Measurements from ENCODE around the gene WDR77. TPM values are rescaled to one million over a fixed set of nuclear protein-coding genes. Genes with fewer than 3 reads are reported as not detected.

The WDR77 gene
- total RNA-seq, 1 experiment from 2014 or later = 64.5 TPM

DNA sequence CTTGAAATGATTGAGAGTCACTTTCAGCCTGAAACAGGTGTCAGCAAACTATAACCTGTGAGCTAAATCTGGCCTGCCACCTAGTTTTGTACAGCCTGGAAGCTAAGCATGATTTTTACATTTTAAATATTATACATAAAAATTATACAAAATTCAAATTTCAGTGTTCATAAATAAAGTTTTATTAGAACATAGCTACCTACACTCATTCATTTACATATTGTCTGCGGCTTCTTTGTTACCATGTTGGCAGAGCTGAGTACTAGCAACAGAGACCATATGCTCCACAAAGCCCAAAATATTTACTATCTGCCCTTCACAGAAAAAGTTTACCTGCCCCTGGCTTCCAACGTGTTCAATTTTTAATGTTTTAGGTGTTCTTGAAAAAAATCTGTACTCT is 16.7 kb upstream of the WDR77 start:
- Mint-ChIP-seq H3K4me3 (no peak overlapping the region), H3K4me1 (no peaks in the 10 kb centered on the region), H3K36me3 (peaks cover 15% of the 10 kb centered on the region), H3K27ac (no peak overlapping the region), H3K27me3 (ENCODE audit: low read depth) (no peaks in the 10 kb centered on the region), H3K9me3 (no peaks in the 10 kb centered on the region)
- DNase-seq (ENCODE audit: low spot score) (no peak), ATAC-seq (no peak)
- CTCF ChIA-PET = no interaction called here
- TF ChIP-seq, protein P1, sequence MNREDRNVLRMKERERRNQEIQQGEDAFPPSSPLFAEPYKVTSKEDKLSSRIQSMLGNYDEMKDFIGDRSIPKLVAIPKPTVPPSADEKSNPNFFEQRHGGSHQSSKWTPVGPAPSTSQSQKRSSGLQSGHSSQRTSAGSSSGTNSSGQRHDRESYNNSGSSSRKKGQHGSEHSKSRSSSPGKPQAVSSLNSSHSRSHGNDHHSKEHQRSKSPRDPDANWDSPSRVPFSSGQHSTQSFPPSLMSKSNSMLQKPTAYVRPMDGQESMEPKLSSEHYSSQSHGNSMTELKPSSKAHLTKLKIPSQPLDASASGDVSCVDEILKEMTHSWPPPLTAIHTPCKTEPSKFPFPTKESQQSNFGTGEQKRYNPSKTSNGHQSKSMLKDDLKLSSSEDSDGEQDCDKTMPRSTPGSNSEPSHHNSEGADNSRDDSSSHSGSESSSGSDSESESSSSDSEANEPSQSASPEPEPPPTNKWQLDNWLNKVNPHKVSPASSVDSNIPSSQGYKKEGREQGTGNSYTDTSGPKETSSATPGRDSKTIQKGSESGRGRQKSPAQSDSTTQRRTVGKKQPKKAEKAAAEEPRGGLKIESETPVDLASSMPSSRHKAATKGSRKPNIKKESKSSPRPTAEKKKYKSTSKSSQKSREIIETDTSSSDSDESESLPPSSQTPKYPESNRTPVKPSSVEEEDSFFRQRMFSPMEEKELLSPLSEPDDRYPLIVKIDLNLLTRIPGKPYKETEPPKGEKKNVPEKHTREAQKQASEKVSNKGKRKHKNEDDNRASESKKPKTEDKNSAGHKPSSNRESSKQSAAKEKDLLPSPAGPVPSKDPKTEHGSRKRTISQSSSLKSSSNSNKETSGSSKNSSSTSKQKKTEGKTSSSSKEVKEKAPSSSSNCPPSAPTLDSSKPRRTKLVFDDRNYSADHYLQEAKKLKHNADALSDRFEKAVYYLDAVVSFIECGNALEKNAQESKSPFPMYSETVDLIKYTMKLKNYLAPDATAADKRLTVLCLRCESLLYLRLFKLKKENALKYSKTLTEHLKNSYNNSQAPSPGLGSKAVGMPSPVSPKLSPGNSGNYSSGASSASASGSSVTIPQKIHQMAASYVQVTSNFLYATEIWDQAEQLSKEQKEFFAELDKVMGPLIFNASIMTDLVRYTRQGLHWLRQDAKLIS (CRISPR knock-in tag; IDR thresholded peaks at IDR 0.05; ENCODE audit: borderline replicate concordance) = no peak
- TF ChIP-seq, protein P2, sequence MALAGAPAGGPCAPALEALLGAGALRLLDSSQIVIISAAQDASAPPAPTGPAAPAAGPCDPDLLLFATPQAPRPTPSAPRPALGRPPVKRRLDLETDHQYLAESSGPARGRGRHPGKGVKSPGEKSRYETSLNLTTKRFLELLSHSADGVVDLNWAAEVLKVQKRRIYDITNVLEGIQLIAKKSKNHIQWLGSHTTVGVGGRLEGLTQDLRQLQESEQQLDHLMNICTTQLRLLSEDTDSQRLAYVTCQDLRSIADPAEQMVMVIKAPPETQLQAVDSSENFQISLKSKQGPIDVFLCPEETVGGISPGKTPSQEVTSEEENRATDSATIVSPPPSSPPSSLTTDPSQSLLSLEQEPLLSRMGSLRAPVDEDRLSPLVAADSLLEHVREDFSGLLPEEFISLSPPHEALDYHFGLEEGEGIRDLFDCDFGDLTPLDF (CRISPR knock-in tag; IDR thresholded peaks at IDR 0.05) = no peak
- TF ChIP-seq, protein P3, sequence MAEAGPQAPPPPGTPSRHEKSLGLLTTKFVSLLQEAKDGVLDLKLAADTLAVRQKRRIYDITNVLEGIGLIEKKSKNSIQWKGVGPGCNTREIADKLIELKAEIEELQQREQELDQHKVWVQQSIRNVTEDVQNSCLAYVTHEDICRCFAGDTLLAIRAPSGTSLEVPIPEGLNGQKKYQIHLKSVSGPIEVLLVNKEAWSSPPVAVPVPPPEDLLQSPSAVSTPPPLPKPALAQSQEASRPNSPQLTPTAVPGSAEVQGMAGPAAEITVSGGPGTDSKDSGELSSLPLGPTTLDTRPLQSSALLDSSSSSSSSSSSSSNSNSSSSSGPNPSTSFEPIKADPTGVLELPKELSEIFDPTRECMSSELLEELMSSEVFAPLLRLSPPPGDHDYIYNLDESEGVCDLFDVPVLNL (CRISPR knock-in tag; IDR thresholded peaks at IDR 0.05; ENCODE audit: borderline replicate concordance, low read depth) = no peak
- TF ChIP-seq, protein P4, sequence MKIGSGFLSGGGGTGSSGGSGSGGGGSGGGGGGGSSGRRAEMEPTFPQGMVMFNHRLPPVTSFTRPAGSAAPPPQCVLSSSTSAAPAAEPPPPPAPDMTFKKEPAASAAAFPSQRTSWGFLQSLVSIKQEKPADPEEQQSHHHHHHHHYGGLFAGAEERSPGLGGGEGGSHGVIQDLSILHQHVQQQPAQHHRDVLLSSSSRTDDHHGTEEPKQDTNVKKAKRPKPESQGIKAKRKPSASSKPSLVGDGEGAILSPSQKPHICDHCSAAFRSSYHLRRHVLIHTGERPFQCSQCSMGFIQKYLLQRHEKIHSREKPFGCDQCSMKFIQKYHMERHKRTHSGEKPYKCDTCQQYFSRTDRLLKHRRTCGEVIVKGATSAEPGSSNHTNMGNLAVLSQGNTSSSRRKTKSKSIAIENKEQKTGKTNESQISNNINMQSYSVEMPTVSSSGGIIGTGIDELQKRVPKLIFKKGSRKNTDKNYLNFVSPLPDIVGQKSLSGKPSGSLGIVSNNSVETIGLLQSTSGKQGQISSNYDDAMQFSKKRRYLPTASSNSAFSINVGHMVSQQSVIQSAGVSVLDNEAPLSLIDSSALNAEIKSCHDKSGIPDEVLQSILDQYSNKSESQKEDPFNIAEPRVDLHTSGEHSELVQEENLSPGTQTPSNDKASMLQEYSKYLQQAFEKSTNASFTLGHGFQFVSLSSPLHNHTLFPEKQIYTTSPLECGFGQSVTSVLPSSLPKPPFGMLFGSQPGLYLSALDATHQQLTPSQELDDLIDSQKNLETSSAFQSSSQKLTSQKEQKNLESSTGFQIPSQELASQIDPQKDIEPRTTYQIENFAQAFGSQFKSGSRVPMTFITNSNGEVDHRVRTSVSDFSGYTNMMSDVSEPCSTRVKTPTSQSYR (CRISPR knock-in tag; IDR thresholded peaks at IDR 0.05) = no peak
- TF ChIP-seq, protein P5, sequence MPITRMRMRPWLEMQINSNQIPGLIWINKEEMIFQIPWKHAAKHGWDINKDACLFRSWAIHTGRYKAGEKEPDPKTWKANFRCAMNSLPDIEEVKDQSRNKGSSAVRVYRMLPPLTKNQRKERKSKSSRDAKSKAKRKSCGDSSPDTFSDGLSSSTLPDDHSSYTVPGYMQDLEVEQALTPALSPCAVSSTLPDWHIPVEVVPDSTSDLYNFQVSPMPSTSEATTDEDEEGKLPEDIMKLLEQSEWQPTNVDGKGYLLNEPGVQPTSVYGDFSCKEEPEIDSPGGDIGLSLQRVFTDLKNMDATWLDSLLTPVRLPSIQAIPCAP (CRISPR knock-in tag; IDR thresholded peaks at IDR 0.05) = no peak
- TF ChIP-seq, protein P6, sequence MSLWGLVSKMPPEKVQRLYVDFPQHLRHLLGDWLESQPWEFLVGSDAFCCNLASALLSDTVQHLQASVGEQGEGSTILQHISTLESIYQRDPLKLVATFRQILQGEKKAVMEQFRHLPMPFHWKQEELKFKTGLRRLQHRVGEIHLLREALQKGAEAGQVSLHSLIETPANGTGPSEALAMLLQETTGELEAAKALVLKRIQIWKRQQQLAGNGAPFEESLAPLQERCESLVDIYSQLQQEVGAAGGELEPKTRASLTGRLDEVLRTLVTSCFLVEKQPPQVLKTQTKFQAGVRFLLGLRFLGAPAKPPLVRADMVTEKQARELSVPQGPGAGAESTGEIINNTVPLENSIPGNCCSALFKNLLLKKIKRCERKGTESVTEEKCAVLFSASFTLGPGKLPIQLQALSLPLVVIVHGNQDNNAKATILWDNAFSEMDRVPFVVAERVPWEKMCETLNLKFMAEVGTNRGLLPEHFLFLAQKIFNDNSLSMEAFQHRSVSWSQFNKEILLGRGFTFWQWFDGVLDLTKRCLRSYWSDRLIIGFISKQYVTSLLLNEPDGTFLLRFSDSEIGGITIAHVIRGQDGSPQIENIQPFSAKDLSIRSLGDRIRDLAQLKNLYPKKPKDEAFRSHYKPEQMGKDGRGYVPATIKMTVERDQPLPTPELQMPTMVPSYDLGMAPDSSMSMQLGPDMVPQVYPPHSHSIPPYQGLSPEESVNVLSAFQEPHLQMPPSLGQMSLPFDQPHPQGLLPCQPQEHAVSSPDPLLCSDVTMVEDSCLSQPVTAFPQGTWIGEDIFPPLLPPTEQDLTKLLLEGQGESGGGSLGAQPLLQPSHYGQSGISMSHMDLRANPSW (CRISPR knock-in tag; conservative IDR thresholded peaks at IDR 0.05; ENCODE audit: low read depth) = no peak
- TF ChIP-seq NFYB (CRISPR knock-in tag; conservative IDR thresholded peaks at IDR 0.05; ENCODE audit: low read depth) = no peak
- POLR2A ChIA-PET = no interaction called here

DNA sequence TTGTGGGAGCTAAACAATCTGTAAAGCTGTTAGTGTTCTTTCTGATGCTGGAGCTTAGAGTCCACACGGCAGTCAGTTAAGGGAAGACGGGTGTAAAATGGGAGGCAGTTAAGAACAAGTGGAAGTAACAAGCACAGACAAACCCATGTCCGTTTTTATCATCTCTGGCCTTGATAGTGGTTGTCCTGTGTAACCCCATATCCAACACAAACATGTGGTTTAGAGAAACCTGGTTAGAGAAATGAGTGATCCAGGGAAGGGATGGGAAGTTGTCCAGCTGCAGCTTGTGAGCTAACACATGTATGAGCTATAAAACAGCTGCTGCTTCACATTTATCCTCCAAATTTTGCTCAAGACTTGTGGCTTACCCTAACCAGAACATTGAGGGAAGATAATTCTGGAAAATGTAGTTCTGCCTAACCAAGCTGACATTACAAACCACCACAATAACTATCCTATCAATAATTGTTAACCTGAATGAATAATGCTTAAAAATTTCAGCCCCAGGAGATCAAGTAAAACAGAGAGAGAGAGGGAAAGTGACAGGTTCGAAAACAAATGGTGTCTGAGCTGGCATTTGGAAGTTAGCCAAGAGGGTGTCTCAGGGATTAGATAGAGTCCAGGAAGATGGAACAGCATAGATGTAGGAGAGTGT is 14.1 kb upstream of the WDR77 start:
- Mint-ChIP-seq H3K9me3 (no peaks in the 10 kb centered on the region), H3K4me1 (no peaks in the 10 kb centered on the region), H3K27me3 (ENCODE audit: low read depth) (no peaks in the 10 kb centered on the region), H3K27ac (no peak overlapping the region; the same call in 1 of the 2 replicates), H3K36me3 (peaks cover 31% of the 10 kb centered on the region), H3K4me3 (no peak overlapping the region)
- TF ChIP-seq, protein P7, sequence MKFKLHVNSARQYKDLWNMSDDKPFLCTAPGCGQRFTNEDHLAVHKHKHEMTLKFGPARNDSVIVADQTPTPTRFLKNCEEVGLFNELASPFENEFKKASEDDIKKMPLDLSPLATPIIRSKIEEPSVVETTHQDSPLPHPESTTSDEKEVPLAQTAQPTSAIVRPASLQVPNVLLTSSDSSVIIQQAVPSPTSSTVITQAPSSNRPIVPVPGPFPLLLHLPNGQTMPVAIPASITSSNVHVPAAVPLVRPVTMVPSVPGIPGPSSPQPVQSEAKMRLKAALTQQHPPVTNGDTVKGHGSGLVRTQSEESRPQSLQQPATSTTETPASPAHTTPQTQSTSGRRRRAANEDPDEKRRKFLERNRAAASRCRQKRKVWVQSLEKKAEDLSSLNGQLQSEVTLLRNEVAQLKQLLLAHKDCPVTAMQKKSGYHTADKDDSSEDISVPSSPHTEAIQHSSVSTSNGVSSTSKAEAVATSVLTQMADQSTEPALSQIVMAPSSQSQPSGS (CRISPR knock-in tag; IDR thresholded peaks at IDR 0.05; ENCODE audit: borderline replicate concordance, low read depth) = no peak
- no peak for TF ChIP-seq EMX1 (CRISPR knock-in tag; IDR thresholded peaks at IDR 0.05)
- no peak for TF ChIP-seq HMGA2 (CRISPR knock-in tag; IDR thresholded peaks at IDR 0.05)
- TF ChIP-seq, protein P4 (CRISPR knock-in tag; IDR thresholded peaks at IDR 0.05) = no peak
- ATAC-seq (no peak), DNase-seq (ENCODE audit: low spot score) (no peak)
- POLR2A ChIA-PET = no interaction called here
- CTCF ChIA-PET = interaction anchor here (0.6 kb wide), 1 partner anchor 296 kb away, joined by 3 read pairs; no protein-coding TSS in a partner anchor

Data from WTC11 (cell line).